ENCODE measurements around the gene SBF2.

GRCh38 chr11:10096987-10097386 is 197.0 kb downstream of the SBF2 start:
- TF ChIP-seq CTCF (IDR thresholded peaks at IDR 0.05) (no peak), POLR2AphosphoS5 (IDR thresholded peaks at IDR 0.05) (no peak), POLR2A (IDR thresholded peaks at IDR 0.05) (no peak)
